ENCODE results near the gene CMTM7.
"Not testable (repeated sequence)": the region's sequence is repeated elsewhere in the genome, so short reads cannot be mapped to it uniquely, and the experiment has no call there.

Gene CMTM7

DNA sequence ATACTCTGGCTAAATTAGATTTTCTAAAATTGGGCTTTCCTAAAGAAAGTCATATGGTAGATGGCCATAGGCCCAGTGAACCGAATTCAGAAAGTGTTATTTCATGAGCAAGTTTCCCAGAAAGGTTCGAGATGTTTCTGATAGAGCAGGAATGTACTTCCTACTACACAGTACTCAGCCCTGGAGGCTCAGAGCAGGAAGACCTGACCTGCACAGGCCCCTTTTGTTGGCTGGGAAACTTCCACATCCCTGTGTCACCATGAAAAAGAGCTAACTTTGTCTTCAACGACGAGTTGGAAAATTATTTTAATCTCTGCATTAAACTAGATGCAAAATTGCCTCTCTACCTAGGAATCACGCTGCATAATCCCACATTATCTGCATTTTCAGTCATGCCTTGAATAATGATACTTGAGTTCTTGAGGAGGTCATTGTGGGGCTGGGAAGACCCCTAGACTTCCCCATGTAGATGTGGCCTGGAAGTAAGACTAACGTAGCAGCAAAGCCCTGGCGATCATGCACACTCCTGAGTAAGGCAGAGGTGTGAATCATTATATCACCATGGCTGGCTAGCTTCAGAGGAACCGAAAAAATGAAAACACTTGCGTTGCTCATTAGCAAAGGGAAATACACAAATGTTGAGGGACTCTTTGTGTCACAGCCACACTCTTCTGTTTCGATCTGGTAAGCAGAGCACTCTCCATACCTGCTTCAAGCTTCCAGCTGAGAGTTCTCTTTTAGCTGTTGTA, 47.1 kb downstream of the CMTM7 start:
- no peak for DNase-seq

GRCh38 chr3:32439421-32439820, 47.8 kb downstream of the CMTM7 start:
- not testable (repeated sequence) for DNase-seq

DNA sequence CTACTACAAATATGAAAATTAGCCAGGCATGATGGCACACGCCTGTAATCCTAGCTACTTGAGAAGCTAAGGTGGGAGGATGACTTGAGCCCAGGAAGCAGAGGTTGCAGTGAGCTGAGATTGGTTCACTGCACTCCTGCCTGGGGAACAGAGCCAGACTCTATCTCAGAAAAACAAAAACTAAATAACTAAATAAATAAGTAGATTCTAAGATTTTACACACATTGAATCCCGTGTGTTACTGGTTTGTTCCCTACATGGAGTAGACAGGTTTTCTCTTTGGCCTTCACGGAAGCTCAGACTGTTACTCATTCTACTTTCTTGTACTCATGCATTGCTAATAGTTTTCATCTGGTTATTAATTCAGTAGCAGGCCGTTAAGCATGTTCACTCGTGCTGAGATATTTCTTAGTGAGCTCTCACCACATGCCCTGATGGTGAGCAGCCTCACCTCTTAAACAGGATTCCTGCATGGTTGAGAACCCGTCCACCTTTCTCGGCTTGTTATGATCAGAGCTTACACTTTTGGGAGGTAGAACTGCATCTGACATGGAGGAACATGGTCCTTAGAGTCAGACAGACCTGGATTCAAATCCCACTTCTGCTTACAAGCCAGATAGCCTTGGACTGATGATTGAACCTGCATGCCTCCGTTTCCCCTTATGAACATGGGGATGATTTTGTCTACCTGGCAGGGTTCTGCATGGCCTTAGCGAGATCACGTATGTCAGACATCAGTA, 49.1 kb downstream of the CMTM7 start:
- no peak for DNase-seq

- DNase-seq: no peak
These were observed 51.1 kb downstream of the CMTM7 start for GRCh38 chr3:32442766-32443165.

DNA sequence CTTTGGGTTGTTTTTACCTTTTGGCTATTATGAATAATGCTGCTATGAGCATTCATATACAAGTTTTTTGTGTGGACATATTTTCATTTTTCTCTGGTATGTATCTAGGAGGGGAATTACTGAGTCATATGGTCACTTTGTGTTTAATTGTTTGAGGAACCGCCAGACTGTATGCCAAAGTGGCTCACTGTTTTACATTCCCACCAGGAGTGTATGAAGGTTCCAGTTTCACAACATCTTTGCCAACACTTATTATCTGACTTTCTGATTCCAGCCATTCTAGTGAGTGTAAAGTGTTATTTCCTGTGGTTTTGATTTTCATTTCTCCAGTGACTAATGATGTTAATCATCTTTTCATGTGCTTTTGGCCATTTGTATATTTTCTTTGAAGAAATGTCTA, 51.8 kb downstream of the CMTM7 start:
- DNase-seq: no peak

DNA sequence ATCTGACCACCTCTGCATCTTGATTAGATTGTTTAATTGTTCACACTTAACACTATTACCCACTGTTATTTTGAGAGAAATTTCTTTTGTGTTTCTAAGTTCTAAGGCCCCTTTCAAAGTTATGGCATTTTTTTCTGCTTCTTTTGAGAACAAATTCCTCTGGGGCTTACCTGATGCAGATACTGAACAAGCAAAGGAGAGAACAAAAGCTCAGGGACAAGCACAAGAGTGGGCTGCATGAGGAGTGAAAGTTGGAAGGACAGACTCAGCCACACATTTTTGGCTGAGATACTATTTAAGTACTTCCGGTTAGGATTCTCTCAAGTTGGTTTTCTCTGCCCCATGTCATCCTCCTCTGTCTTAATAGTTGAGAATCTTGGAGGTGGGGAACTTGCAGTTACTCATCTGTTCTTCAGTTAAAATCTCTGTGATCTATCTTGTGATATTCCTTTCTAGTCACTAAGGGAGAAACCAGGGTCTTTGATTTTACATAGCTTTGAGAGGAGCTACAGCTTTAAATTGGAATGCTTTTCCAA, 56.3 kb downstream of the CMTM7 start:
- no peak for DNase-seq

DNA sequence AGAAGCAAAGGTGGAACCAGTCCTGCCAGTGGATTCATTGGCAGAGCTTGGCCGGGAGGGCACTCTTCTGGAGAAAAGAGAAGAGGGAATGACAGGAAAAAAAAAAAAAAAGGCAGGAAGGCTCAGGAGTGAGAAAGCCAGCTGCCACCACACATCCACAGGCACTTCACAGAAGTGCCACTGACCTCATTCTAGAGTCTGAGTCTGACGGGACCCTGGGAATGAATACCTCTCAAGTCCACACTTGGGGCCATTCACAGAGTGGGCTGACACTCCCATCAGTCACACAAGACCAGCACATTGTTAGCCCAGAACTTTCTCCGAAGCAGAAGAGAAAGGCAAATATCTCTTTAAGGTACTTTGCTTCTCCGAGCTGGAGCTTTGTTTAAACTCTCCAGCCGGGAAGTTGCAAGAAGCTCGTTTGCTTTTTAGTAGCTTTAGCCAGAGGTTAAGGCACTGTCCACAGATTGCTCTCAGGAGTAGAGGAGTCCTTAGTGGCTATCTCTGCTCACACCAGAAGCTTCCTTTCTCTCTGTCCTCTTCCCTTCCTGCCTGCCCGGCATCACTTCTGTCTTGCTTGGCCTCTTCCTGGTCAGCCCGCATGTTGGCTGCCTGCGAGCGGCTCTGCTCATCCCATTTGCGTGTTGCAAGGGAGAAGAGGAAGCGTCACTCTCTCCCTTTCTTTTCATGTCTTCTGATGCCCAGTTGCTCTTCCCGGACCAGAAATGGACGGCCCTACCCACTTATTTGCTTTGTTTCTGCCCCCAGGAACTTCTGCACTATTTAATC, 57.2 kb downstream of the CMTM7 start:
- DNase-seq: peak; percentile 9

GRCh38 chr3:32449691-32450090, 58.0 kb downstream of the CMTM7 start:
- DNase-seq: no peak

GRCh38 chr3:32450426-32450825, 58.8 kb downstream of the CMTM7 start:
- DNase-seq: no peak

- DNase-seq: no peak
These were observed 59.5 kb downstream of the CMTM7 start for GRCh38 chr3:32450992-32451659.

DNA sequence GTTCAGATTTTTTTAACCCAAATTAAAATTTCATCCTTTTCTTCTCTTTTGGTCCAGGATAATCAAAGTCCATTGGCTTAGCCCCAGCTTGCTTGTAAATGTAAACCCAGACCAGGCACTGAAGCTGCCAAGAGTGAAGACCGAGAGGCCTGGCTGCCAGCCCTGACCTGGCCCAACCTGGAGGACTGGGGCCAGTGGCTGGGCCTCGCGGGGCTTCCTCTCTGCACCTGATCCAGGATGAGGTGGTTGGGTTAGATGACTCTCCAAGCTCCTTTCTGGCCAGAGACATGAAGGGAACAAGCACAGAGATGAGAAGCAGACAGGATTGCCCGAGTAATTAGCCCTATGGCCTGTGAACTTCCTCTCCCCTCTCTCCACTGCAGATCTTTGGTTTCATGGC, 60.4 kb downstream of the CMTM7 start:
- DNase-seq: no peak

- DNase-seq: no peak
These were observed 61.7 kb downstream of the CMTM7 start for GRCh38 chr3:32453346-32453745.

DNA sequence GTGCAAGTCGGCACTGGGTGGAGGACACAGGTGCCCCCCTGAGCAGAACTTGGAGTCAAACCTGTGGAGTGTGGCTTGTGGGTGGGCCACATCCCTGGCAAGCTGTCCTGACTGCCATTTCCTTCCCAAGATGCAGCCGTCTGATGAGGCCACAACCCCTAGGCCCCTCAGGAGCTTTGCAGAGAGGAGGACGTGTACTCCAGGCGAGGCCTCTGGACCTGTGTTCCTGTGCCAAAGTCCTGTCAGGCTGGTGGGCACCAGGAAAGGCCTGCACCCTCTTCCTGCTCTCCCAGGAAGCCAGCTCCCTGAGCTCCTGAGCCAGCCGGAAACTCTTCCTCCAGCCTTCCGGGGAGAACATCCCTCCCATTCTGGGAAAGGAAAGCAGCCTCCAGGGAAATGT, 62.5 kb downstream of the CMTM7 start:
- DNase-seq: no peak

DNA sequence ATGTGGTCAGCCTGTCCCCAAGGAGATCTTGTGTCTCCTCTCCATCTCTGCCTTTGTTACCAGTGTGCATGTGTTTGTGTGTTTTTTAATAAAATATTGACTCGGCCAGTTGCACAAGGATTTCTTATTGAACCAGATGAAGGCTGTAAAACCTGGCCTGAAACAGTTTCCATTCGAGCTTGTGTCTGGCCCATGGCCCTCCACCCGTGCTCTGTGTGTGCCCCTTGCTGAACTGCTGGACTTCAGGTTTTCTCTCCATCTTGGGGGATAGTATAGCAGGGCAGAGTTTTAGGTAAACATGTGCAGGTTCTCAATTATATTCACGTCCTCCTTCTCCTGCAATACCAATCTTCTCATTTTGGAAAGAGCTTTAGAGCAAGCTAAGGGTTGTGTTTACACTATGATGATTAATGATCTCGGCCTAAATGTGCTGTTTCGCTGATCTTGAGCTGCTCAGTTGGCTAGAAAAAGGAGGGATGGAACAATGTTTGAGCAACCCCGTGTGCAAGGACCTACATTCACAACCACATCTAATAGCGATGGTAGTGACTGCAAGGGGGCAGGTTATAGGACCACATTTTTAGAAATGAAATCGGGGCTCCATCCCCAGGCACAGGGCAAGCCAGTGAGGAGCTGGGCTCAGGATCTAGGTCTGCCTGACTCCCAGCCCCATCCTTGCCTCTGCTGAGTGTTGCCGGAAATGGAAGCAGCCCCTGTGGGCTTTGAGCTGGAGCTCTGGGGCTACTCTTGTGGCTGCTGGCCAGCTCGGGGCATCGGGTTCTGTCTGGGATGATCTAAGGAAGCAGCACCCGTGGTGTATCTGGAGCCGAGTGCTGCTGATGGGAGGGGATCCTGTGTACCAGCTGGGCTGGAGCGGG, 63.3 kb downstream of the CMTM7 start:
- no peak for DNase-seq

DNA sequence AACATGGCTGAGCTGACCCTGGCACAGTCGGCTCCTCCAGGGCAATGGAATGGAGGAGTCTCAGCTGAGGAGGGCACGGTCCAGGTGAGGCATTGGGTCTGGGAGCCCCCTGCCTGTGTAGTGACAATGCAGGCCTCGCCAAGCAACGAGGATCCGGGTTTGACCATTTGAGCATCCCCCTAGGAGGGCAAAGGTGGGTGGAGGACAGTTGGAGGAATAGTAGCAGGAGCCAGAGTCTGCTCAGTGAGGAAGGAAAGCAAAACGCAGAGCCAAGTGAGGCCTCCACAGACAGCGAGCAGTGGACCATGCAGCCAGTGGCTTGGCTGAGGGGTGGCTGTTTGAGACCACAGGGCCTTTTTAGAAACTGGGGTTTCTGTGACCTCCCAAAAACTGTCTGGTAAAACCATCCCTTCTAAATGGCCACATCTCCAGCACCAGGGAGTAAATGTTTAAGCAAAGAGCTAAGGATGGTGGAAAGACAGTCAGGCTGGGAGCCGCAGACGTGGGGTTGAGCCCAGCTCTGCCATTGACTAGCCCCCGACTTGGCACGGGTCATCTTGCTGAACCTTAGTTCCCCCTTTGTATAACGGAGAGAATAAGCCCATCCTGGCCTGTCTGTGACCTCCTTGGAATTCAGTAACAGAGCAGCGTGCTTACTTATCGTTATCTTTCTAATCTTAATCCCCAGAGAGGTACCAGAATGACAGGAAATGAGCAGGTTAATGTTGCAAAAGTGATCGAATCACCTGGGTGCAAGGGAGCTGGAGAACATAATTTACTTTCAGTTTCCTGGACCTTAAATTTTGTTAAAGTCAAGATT, 64.2 kb downstream of the CMTM7 start:
- no peak for DNase-seq

- no peak for DNase-seq
These were observed 64.9 kb downstream of the CMTM7 start for GRCh38 chr3:32456429-32457130.

GRCh38 chr3:32457971-32458471, 66.4 kb downstream of the CMTM7 start:
- no peak for DNase-seq

DNA sequence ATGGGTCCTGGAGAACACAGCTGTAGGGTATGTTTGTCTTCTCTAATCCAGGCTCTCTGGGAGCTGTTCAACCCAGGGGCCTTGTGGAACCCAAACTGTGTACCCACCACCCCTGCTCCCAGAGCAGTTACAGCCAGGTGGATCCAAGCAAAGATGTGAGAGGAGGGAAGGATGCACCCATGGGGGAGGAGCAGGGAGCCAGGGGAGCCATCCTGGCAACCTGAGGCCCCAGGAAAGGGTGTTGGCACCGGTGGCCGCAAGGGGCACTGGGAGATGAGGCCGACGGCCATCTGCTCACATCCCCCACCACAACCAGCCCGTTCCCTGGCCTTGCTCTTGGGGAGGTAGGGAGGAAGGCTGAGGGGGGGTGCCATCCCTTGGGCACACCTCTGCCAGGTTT, 67.8 kb downstream of the CMTM7 start:
- DNase-seq: no peak

DNA sequence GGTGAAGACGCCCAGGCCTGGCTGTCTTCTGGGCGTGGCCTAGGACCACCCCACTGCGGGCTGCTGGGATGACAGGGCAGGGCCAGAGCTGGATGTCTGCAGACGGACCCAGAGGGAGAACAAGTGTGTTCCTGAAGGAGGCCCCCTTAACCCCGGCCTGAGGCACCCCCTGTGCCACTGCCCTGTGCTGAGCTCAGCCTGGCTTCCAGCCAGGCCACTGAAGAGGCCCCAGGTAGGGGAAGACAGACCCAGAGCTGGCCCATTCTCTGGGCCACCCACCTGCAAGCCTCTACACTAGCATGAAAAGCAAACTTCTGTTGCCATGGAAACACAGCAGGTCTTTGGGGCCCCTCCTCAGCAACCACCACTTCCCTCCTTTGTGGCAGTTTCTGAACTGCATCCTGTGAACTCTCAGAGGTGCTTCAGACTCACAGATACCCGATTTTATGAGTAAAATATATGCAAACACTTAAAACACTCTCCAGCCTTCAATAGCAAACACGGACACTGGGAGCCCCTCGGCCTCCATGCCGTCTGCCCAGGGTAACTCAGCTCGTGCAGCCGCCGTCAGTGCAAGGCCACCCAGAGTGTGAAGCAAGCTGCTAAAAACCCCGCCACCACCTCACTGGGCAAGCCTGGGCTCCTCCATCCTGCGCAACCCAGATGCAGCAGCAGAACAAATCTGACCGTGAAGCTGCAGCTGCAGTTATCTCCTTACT, 68.5 kb downstream of the CMTM7 start:
- DNase-seq: peak; percentile 82

All from DMS53 (cell line).